K562 (cell line): ENCODE results near the gene MCMBP. TPM values are rescaled to one million over a fixed set of nuclear protein-coding genes. Genes with fewer than 3 reads are reported as not detected.

Experiments
- ASH1L ChIP-seq: fragments of 450-650 bp; IDR thresholded peaks from 2 replicates; pipeline ENCODE4 v1.6.1; 2018; ENCODE audit warnings: borderline replicate concordance, mild to moderate bottlenecking, low read depth; ENCODE audit not compliant: partially characterized antibody
- BRD4 ChIP-seq: fragments of 200-600 bp; sonication (generic); IDR thresholded peaks from 2 replicates; pipeline ENCODE4 v1.6.1; 2017; ENCODE audit warnings: inconsistent platforms
- HDAC2 ChIP-seq: fragments of 450-650 bp; IDR thresholded peaks from 2 replicates; pipeline ENCODE4 v1.6.1; 2016; ENCODE audit warnings: mild to moderate bottlenecking
- MECOM ChIP-seq: fragments of 250-450 bp; sonication (Bioruptor Pico); IDR thresholded peaks from 2 replicates; pipeline ENCODE4 v1.8.0; 2022; ENCODE audit warnings: inconsistent platforms
- NFRKB ChIP-seq: fragments of 450-650 bp; IDR thresholded peaks from 2 replicates; pipeline ENCODE4 v1.6.1; 2016; ENCODE audit warnings: low read depth
- NR2C2 ChIP-seq, 2 experiments: fragments of 200-800 bp in 1 of 2; sonication (Bioruptor generic) in 1 of 2; sonication (generic) in 1 of 2; formaldehyde crosslinking in 1 of 2; IDR thresholded peaks; 2 replicates each; pipeline versions ENCODE4 v1.6.1 to v1.8.0; 2016 to 2022; ENCODE audit warnings: mild to moderate bottlenecking in 1 of 2, missing compliant biosample characterization in 1 of 2, missing genetic modification characterization in 1 of 2, missing genetic modification reagents in 1 of 2
- NUFIP1 ChIP-seq: fragments of 450-650 bp; IDR thresholded peaks from 2 replicates; pipeline ENCODE4 v1.6.1; 2018; ENCODE audit not compliant: partially characterized antibody
- PTTG1 ChIP-seq: fragments of 450-650 bp; IDR thresholded peaks from 2 replicates; pipeline ENCODE4 v1.6.1; 2016; ENCODE audit warnings: low read depth, mild to moderate bottlenecking, missing genetic modification characterization, missing compliant biosample characterization
- TBL1XR1 ChIP-seq, 2 experiments: IDR thresholded peaks; 2 replicates each; pipeline ENCODE4 v1.6.1; 2012; ENCODE audit warnings: improper control_type of control experiment in 2 of 2, low read length in 2 of 2, mild to moderate bottlenecking in 1 of 2
- ZNF696 ChIP-seq: fragments of 250-450 bp; sonication (Bioruptor Pico); conservative IDR thresholded peaks from 2 replicates; pipeline ENCODE4 v1.4.0; 2020; ENCODE audit warnings: mild to moderate bottlenecking, moderate library complexity
- polyA plus RNA-seq, 8 experiments: library from polyadenylated mRNA; depleted of rRNA in 4 of 8; stranded (reverse) in 5 of 8; unstranded in 3 of 8; fragments of >200 nt; fragmentation: Nextera tagmentation in 2 of 8; fragmentation: Illumina TruSeq in 1 of 8; extraction: Ambion mirVana in 2 of 8; extraction: Trizol in 1 of 8; gene quantifications; 2 replicates each; pipeline versions ENCODE4 v1.2.1 to v1.2.3, GENCODE V29; 2011 to 2014; ENCODE audit warnings: inconsistent platforms in 1 of 8, missing spikeins in 1 of 8
- total RNA-seq, 7 experiments: library from RNA; depleted of rRNA in 6 of 7; stranded (reverse); fragments of >200 nt in 6 of 7; fragmentation: Illumina TruSeq in 2 of 7; extraction: Trizol in 2 of 7; gene quantifications; 2 replicates each; pipeline versions ENCODE4 v1.2.1 to v1.2.3, GENCODE V29; 2011 to 2021; ENCODE audit warnings: low replicate concordance in 1 of 7
- TF ChIP-seq, protein P1 (sequence below): fragments of 450-650 bp; IDR thresholded peaks from 2 replicates; pipeline ENCODE4 v1.7.1; 2018; ENCODE audit warnings: mild to moderate bottlenecking, low read depth; ENCODE audit not compliant: partially characterized antibody
- TF ChIP-seq, protein P2 (sequence below): fragments of 450-650 bp; IDR thresholded peaks from 2 replicates; pipeline ENCODE4 v1.6.1; 2016; ENCODE audit warnings: low read depth
- TF ChIP-seq, protein P3 (sequence below): fragments of 250-450 bp; sonication (Bioruptor Pico); IDR thresholded peaks from 2 replicates; pipeline ENCODE4 v1.4.0; 2020; ENCODE audit warnings: mild to moderate bottlenecking, moderate library complexity, borderline replicate concordance

MCMBP gene
- total and polyA plus RNA-seq, 9 of the 15 experiments (the other 6 are each of a cell fraction or from before 2014, with no cell fraction given), result 11.2 to 74.3 (median 50.5) TPM

DNA sequence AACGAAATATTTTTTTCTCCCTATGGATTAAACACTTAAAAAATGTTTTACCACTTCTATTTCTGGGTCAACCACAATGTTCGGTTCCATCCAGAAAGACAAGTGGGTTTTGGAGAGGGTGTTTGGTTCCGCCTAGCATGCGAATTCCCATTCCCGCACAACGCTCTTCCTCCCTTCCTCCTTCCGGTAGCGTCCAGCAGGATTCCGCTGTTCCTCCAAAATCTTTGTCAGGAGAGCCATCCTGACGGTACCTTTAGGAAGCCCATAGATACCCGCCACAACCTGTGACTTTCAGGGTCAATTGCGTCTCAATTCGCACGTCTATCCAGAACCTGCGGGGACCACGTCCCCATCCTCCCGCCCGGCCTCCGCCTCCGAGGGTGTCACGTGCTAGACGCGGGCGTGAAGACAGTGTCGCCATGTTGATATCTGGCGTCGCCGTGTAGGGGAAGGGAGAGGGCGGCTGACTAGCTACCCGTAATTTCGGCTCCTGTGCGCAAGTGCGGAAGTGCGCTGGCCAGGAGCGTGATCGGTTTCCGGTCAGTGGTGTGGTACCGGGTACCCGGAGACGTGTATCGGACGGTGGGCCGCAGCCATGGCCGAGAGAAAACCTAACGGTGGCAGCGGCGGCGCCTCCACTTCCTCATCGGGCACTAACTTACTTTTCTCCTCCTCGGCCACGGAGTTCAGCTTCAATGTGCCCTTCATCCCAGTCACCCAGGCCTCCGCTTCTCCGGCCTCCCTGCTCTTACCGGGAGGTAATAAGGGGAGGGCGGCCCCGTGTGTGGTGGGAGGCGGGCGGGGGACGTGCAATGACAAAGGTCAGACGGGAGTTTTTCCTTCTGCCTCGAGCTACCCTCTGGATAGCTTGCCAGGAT, 19.8 kb upstream of the MCMBP start, which contains the start of gene SEC23IP (continued):
- TF ChIP-seq, protein P1, sequence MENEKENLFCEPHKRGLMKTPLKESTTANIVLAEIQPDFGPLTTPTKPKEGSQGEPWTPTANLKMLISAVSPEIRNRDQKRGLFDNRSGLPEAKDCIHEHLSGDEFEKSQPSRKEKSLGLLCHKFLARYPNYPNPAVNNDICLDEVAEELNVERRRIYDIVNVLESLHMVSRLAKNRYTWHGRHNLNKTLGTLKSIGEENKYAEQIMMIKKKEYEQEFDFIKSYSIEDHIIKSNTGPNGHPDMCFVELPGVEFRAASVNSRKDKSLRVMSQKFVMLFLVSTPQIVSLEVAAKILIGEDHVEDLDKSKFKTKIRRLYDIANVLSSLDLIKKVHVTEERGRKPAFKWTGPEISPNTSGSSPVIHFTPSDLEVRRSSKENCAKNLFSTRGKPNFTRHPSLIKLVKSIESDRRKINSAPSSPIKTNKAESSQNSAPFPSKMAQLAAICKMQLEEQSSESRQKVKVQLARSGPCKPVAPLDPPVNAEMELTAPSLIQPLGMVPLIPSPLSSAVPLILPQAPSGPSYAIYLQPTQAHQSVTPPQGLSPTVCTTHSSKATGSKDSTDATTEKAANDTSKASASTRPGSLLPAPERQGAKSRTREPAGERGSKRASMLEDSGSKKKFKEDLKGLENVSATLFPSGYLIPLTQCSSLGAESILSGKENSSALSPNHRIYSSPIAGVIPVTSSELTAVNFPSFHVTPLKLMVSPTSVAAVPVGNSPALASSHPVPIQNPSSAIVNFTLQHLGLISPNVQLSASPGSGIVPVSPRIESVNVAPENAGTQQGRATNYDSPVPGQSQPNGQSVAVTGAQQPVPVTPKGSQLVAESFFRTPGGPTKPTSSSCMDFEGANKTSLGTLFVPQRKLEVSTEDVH, result no peak
- TF ChIP-seq MECOM (CRISPR knock-in tag), result no peak
- TF ChIP-seq, protein P2, sequence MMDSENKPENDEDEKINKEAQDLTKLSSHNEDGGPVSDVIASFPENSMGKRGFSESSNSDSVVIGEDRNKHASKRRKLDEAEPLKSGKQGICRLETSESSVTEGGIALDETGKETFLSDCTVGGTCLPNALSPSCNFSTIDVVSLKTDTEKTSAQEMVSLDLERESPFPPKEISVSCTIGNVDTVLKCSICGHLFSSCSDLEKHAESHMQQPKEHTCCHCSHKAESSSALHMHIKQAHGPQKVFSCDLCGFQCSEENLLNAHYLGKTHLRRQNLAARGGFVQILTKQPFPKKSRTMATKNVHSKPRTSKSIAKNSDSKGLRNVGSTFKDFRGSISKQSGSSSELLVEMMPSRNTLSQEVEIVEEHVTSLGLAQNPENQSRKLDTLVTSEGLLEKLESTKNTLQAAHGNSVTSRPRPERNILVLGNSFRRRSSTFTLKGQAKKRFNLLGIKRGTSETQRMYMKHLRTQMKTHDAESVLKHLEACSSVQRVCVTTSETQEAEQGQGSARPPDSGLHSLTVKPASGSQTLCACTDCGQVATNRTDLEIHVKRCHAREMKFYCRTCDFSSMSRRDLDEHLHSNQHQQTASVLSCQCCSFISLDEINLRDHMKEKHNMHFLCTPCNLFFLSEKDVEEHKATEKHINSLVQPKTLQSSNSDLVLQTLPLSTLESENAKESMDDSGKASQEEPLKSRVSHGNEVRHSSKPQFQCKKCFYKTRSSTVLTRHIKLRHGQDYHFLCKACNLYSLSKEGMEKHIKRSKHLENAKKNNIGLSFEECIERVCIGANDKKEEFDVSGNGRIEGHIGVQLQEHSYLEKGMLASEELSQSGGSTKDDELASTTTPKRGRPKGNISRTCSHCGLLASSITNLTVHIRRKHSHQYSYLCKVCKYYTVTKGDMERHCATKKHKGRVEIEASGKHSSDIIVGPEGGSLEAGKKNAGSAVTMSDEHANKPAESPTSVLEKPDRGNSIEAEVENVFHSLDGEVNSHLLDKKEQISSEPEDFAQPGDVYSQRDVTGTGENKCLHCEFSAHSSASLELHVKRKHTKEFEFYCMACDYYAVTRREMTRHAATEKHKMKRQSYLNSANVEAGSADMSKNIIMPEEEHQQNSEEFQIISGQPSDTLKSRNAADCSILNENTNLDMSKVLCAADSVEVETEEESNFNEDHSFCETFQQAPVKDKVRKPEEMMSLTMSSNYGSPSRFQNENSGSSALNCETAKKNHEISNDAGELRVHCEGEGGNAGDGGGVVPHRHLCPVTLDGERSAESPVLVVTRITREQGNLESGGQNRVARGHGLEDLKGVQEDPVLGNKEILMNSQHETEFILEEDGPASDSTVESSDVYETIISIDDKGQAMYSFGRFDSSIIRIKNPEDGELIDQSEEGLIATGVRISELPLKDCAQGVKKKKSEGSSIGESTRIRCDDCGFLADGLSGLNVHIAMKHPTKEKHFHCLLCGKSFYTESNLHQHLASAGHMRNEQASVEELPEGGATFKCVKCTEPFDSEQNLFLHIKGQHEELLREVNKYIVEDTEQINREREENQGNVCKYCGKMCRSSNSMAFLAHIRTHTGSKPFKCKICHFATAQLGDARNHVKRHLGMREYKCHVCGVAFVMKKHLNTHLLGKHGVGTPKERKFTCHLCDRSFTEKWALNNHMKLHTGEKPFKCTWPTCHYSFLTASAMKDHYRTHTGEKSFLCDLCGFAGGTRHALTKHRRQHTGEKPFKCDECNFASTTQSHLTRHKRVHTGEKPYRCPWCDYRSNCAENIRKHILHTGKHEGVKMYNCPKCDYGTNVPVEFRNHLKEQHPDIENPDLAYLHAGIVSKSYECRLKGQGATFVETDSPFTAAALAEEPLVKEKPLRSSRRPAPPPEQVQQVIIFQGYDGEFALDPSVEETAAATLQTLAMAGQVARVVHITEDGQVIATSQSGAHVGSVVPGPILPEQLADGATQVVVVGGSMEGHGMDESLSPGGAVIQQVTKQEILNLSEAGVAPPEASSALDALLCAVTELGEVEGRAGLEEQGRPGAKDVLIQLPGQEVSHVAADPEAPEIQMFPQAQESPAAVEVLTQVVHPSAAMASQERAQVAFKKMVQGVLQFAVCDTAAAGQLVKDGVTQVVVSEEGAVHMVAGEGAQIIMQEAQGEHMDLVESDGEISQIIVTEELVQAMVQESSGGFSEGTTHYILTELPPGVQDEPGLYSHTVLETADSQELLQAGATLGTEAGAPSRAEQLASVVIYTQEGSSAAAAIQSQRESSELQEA, result peak; percentile 73
- TF ChIP-seq, protein P3, sequence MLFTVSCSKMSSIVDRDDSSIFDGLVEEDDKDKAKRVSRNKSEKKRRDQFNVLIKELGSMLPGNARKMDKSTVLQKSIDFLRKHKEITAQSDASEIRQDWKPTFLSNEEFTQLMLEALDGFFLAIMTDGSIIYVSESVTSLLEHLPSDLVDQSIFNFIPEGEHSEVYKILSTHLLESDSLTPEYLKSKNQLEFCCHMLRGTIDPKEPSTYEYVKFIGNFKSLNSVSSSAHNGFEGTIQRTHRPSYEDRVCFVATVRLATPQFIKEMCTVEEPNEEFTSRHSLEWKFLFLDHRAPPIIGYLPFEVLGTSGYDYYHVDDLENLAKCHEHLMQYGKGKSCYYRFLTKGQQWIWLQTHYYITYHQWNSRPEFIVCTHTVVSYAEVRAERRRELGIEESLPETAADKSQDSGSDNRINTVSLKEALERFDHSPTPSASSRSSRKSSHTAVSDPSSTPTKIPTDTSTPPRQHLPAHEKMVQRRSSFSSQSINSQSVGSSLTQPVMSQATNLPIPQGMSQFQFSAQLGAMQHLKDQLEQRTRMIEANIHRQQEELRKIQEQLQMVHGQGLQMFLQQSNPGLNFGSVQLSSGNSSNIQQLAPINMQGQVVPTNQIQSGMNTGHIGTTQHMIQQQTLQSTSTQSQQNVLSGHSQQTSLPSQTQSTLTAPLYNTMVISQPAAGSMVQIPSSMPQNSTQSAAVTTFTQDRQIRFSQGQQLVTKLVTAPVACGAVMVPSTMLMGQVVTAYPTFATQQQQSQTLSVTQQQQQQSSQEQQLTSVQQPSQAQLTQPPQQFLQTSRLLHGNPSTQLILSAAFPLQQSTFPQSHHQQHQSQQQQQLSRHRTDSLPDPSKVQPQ (CRISPR knock-in tag), result no peak
- no peak for TF ChIP-seq HDAC2
- TF ChIP-seq ZNF696 (CRISPR knock-in tag), result no peak
- TF ChIP-seq NUFIP1, result no peak
- no peak for TF ChIP-seq TBL1XR1 (IDR thresholded peaks at IDR 0.05; ENCODE audit: low read length in 2 of 2)
- TF ChIP-seq PTTG1, result no peak
- no peak for TF ChIP-seq NR2C2 (CRISPR knock-in tag; IDR thresholded peaks at IDR 0.05)
- peak; percentile 69 for TF ChIP-seq NR2C2 (tag; IDR thresholded peaks at IDR 0.05)
- no peak for TF ChIP-seq ASH1L
- no peak; the same call in none of the 2 replicates for TF ChIP-seq NFRKB
- TF ChIP-seq BRD4, result no peak
